HG02973 (cell line): ENCODE results near the gene HSPA1A.
"Not testable (repeated sequence)": the region's sequence is repeated elsewhere in the genome, so short reads cannot be mapped to it uniquely, and the experiment has no call there.

ENCODE experiments used
- ATAC-seq: cut with Tn5 transposase; IDR thresholded peaks from one replicate; pipeline ENCODE4 v1.9.1; 2021; ENCODE audit warnings: moderate library complexity; ENCODE audit not compliant: unreplicated experiment

The HSPA1A gene

DNA sequence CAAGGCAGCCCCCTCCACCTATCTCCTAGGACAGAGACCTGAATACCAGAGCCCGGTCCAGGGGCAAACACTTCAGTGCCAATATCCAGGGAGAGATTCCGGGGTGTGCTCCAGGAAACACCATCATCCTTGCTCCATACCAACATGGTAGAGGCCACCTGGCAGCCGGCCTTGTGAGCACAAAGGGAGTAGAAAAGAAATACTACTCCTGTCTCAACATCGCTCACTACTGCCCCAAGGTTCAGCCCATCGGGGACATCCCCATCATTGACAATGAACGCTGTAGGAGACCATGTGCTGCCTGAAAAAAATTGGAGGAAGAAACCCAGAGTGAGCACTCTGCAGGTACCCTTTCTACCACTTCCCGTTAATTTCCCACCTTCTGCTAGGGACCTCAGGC, 45.8 kb downstream of the HSPA1A start:
- ATAC-seq: no peak

DNA sequence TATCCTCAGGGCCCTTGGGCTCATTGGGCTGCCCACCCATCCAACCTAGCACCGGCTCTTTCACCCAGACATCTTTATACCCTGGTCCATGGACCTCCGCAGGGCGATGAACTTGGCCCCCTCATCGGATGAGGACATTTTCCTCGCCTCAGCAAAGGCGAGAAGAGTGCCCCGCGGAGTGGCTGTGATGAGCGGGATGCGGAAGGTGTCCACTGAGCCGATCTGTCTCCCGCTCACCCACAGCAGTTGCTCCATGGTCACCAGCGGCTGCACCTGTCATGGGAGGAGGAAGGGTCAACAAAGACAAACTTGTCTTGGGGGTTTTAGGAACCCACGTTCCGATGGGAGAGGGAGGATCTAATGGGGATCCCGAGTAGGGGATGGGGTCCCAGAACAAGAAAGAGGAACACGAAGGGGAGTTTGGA, 46.6 kb downstream of the HSPA1A start:
- no peak for ATAC-seq

- ATAC-seq: peak; percentile 75
These were observed 47.2 kb downstream of the HSPA1A start, which contains the start of gene NEU1 for GRCh38 chr6:31862344-31863235. TSS of gene NEU1 (minus strand) at chr6:31862821. CDS start at chr6:31862776, 45 bp downstream.

- ATAC-seq: not testable (repeated sequence)
These were observed 48.8 kb downstream of the HSPA1A start for GRCh38 chr6:31864123-31864562.

GRCh38 chr6:31864818-31865204, 49.5 kb downstream of the HSPA1A start:
- ATAC-seq: no peak

DNA sequence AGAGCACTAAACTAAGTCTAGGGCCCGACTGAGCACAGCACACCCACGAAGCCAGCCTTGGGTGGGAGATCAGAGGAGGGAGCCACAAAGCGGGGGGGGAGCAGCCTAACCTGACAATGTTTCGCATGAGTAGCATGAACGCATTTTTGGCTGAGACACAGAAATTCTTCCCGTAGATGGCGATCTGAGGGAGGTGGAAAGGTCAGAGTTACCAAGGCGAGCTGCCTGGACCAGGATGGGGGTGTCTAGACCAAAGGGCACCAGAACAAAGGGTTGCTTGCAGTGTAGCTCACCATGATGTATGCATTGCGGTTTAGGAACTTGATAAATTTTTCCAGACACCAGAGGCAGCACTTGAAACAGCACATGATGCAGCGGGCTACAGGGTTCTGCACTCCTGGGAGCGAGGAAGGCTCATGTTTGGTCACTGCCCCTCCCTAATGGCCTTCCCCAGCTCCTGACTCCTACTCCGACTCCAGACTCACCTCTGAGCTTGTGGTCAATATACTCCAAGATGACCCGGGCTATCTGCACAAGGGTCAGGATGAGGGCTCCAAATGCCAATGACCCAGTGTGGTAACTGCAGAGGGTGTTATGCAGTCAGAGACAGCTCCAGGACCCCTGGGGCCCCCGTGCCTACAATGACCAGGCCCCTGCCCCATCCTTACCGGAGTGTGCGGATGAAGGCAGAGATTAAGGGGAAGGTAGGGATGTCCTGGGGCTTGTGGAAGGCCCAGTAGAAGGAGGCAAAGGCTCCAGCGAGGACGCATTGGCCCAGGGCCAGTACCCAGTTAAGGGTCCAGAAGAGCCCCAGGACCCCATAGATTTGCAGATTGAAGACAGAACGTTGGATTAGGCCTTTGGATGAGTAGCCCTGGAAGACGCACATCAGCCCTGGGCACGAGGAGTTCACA, 50.1 kb downstream of the HSPA1A start:
- ATAC-seq: no peak
